GM12878 (cell line): ENCODE measurements around the gene RNF149. TPM values are rescaled to one million over a fixed set of nuclear protein-coding genes. Genes with fewer than 3 reads are reported as not detected.

Experiments used
- ATAC-seq: fragments of 200-7000 bp; cut with Tn5 transposase; 3 replicates; pipeline ENCODE4 v1.9.1; 2020; ENCODE audit warnings: mild to moderate bottlenecking, moderate library complexity
- BruUV-seq: library from RNA; stranded (reverse); fragments of 400-500 nt; replicated peaks from 2 replicates; lab custom pipeline; 2021; lab: Mats Ljungman, UMichigan
- CTCF ChIA-PET: fragments of 300-600 bp; sonication (Branson Sonifier 250); formaldehyde crosslinking; extraction: SDS; loops from one replicate; lab custom pipeline; 2021; ENCODE audit warnings: inconsistent platforms; lab: Yijun Ruan, JAX
- POLR2A ChIA-PET: fragments of 350-600 bp; formaldehyde crosslinking; extraction: SDS; loops from one replicate; lab custom pipeline; 2021; ENCODE audit warnings: inconsistent platforms; lab: Charles Lee
- RAD21 ChIA-PET: fragments of 300-600 bp; sonication (Branson Sonifier 250); formaldehyde crosslinking; loops from one replicate; lab custom pipeline; 2023; ENCODE audit warnings: antibody characterized with exemption; ENCODE audit not compliant: unreplicated experiment; lab: Charles Lee
- SMC1A ChIA-PET: fragments of 300-600 bp; sonication (Branson Sonifier 250); formaldehyde crosslinking; loops from one replicate; lab custom pipeline; 2023; ENCODE audit not compliant: unreplicated experiment, uncharacterized antibody; lab: Charles Lee
- DNase-seq: peaks from one replicate; pipeline ENCODE4 v3.0.0-alpha.2; 2011; ENCODE audit warnings: low read depth, low spot score
- FAIRE-seq: peaks from 3 replicates; lab custom pipeline; 2011; peaks lifted over from hg19 to GRCh38; lab: Jason Lieb, UNC
- H2AFZ ChIP-seq: 2 replicates; pipeline ENCODE4 v1.6.0; 2011; ENCODE audit warnings: low read depth, low read length, control low read depth; ENCODE audit not compliant: control insufficient read depth
- H3K27ac ChIP-seq: 2 replicates; pipeline ENCODE4 v1.5.1; 2011; ENCODE audit warnings: control low read depth; ENCODE audit not compliant: control insufficient read depth, insufficient read depth
- H3K27me3 ChIP-seq, 2 experiments: replicated peaks in 1 of 2; 2 replicates each; pipeline versions ENCODE4 v1.6.0 to v1.6.1; 2011; ENCODE audit warnings: low read length in 1 of 2; ENCODE audit not compliant: control insufficient read depth in 2 of 2, insufficient read depth in 2 of 2
- H3K36me3 ChIP-seq, 2 experiments: 2 replicates each; pipeline ENCODE4 v1.5.1; 2011; ENCODE audit warnings: low read length in 1 of 2; ENCODE audit not compliant: control insufficient read depth in 2 of 2, insufficient read depth in 2 of 2
- H3K4me1 ChIP-seq: 2 replicates; pipeline ENCODE4 v1.6.1; 2011; ENCODE audit warnings: mild to moderate bottlenecking, low read length, moderate library complexity, mixed read lengths; ENCODE audit not compliant: control insufficient read depth, insufficient read depth
- H3K4me2 ChIP-seq: 2 replicates; pipeline ENCODE4 v1.6.0; 2011; ENCODE audit warnings: control low read depth; ENCODE audit not compliant: control insufficient read depth, insufficient read depth
- H3K4me3 ChIP-seq: fragments of 200-600 bp; sonication (generic); 2 replicates; pipeline ENCODE4 v1.5.1; 2016
- H3K79me2 ChIP-seq: 2 replicates; pipeline ENCODE4 v1.6.0; 2011; ENCODE audit warnings: low read length; ENCODE audit not compliant: control insufficient read depth, insufficient read depth
- H3K9ac ChIP-seq: 2 replicates; pipeline ENCODE4 v1.8.0; 2011; ENCODE audit warnings: low read length, control low read depth, mixed read lengths; ENCODE audit not compliant: control insufficient read depth, insufficient read depth
- H3K9me3 ChIP-seq: replicated peaks from 3 replicates; pipeline ENCODE4 v1.5.1; 2011; ENCODE audit warnings: mild to moderate bottlenecking, low read length; ENCODE audit not compliant: control insufficient read depth, insufficient read depth
- H4K20me1 ChIP-seq: 2 replicates; pipeline ENCODE4 v1.6.0; 2011; ENCODE audit not compliant: control insufficient read depth, insufficient read depth
- ESRRA ChIP-seq: IDR thresholded peaks from 2 replicates; pipeline ENCODE4 v1.6.1; 2012; ENCODE audit warnings: mild to moderate bottlenecking, low read length, improper control_type of control experiment
- PAX8 ChIP-seq: fragments of 450-650 bp; IDR thresholded peaks from 2 replicates; pipeline ENCODE4 v1.6.1; 2017; ENCODE audit warnings: mild to moderate bottlenecking, moderate library complexity
- PML ChIP-seq: IDR thresholded peaks from 2 replicates; pipeline ENCODE4 v1.6.1; 2012; ENCODE audit warnings: low read length, inconsistent platforms
- RCOR1 ChIP-seq: conservative IDR thresholded peaks from 2 replicates; pipeline ENCODE4 v1.6.1; 2012; ENCODE audit warnings: low read depth, low read length, improper control_type of control experiment
- SIN3A ChIP-seq: IDR thresholded peaks from 2 replicates; pipeline ENCODE4 v1.6.1; 2012; ENCODE audit warnings: low read depth, low read length, improper control_type of control experiment
- ZBTB11 ChIP-seq: fragments of 450-650 bp; formaldehyde crosslinking; IDR thresholded peaks from 2 replicates; pipeline ENCODE4 v1.5.0; 2022; ENCODE audit warnings: mild to moderate bottlenecking, missing genetic modification characterization
- WGBS: methylation state at CpG from one replicate; pipeline ENCODE4 v1.1.6; 2016; ENCODE audit warnings: low lambda C conversion rate; ENCODE audit not compliant: insufficient replicate concordance, insufficient coverage; ENCODE audit errors: missing lambda C conversion rate; 5-methylcytosine and 5-hydroxymethylcytosine counted together
- in situ Hi-C: fragments of 300-500 bp; cut with MboI; formaldehyde crosslinking; loops from 9 replicates; pipeline ENCODE4 v1.14.3; 2018; ENCODE audit warnings: mixed read lengths
- intact Hi-C: fragments of 100-400 bp; cut with micrococcal nuclease; formaldehyde crosslinking; loops from one replicate; pipeline ENCODE4 v1.14.2; 2022; ENCODE audit not compliant: unreplicated experiment
- polyA plus RNA-seq, 11 experiments: library from polyadenylated mRNA; depleted of rRNA in 4 of 11; unstranded in 6 of 11; stranded (reverse) in 5 of 11; fragments of >200 nt; fragmentation: Nextera tagmentation in 4 of 11; fragmentation: Illumina TruSeq in 1 of 11; extraction: Ambion mirVana in 4 of 11; extraction: Trizol in 1 of 11; gene quantifications; 1 replicate in 1 of 11; 2 replicates in 10 of 11; pipeline versions ENCODE4 v1.2.1 to v1.2.3, GENCODE V29; 2011 to 2016; ENCODE audit warnings: inconsistent platforms in 2 of 11, missing spikeins in 2 of 11, low read depth in 1 of 11
- total RNA-seq, 4 experiments: library from RNA; depleted of rRNA in 3 of 4; stranded (reverse); fragments of >200 nt in 3 of 4; fragmentation: Illumina TruSeq in 1 of 4; extraction: Trizol in 1 of 4; gene quantifications; 2 replicates each; pipeline versions ENCODE4 v1.2.1 to v1.2.3, GENCODE V29; 2013 to 2021
- TF ChIP-seq, protein P1 (sequence below): fragments of 450-650 bp; IDR thresholded peaks from 2 replicates; pipeline ENCODE4 v1.6.1; 2016; ENCODE audit warnings: mild to moderate bottlenecking

Gene RNF149
- total and polyA plus RNA-seq, 10 of the 15 experiments (the other 5 are each of a cell fraction or from before 2014, with no cell fraction given), result 5.2 to 38.4 (median 16.3) TPM

- FAIRE-seq, result no peak
- SMC1A ChIA-PET, result interaction anchor here (0.6 to 1.4 kb wide), 5 partner anchors 8 to 1036 kb away, joined by 3 to 6 read pairs (median 3); no protein-coding TSS in a partner anchor
- no peaks in the 10 kb centered on the region for H3K79me2 ChIP-seq
- in situ Hi-C loops (no loop called here), intact Hi-C loops (loop anchor here (5.0 kb wide), 1 partner anchor 33 kb away; the partner anchor contains the start of gene RNF149)
- H2AFZ ChIP-seq, result no peak overlapping the region
- no peak for TF ChIP-seq PML
- no peak for TF ChIP-seq PAX8
- no peak for TF ChIP-seq RCOR1
- TF ChIP-seq ESRRA, result no peak
- TF ChIP-seq, protein P1, sequence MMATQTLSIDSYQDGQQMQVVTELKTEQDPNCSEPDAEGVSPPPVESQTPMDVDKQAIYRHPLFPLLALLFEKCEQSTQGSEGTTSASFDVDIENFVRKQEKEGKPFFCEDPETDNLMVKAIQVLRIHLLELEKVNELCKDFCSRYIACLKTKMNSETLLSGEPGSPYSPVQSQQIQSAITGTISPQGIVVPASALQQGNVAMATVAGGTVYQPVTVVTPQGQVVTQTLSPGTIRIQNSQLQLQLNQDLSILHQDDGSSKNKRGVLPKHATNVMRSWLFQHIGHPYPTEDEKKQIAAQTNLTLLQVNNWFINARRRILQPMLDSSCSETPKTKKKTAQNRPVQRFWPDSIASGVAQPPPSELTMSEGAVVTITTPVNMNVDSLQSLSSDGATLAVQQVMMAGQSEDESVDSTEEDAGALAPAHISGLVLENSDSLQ, result no peak
- no peak for TF ChIP-seq SIN3A
- TF ChIP-seq ZBTB11 (CRISPR knock-in tag), result no peak
- H3K27me3 ChIP-seq, result no peaks in the 10 kb centered on the region
- H3K9ac ChIP-seq, result no peak overlapping the region
- WGBS, result over 99% methylated on average over 5 of the region's 5 CpGs
- no peak for DNase-seq
- peaks cover 13% of the 10 kb centered on the region for H3K4me1 ChIP-seq
- no peaks in the 10 kb centered on the region for H3K9me3 ChIP-seq
- RAD21 ChIA-PET, result no interaction called here
- CTCF ChIA-PET, result interaction anchor here (1.2 kb wide), 1 partner anchor 557 kb away, joined by 3 read pairs; no protein-coding TSS in a partner anchor
- no peaks in the 10 kb centered on the region for H4K20me1 ChIP-seq
- no TSS peak for BruUV-seq
- H3K4me2 ChIP-seq, result no peak overlapping the region
- POLR2A ChIA-PET, result interaction anchor here (0.7 kb wide), 1 partner anchor 159 kb away, joined by 3 read pairs; no protein-coding TSS in a partner anchor
- ATAC-seq, result no peak
- no peak overlapping the region for H3K4me3 ChIP-seq
- H3K27ac ChIP-seq, result no peak overlapping the region
- H3K36me3 ChIP-seq, result peaks cover 2 to 13% of the 10 kb centered on the region in 2 experiments
Observed at GRCh38 chr2:101274142-101274541, 34.4 kb downstream of the RNF149 start.
